ENCODE data around the gene AADAT.
"Not testable (repeated sequence)": the region's sequence is repeated elsewhere in the genome, so short reads cannot be mapped to it uniquely, and the experiment has no call there.

AADAT gene

GRCh38 chr4:170091069-170091696, 1.4 kb upstream of the AADAT start:
- intact Hi-C loops (cut with DNase I) = loop anchor here (5.0 kb wide), 1 partner anchor 39 kb away; no protein-coding TSS in a partner anchor
- DNase-seq = peak in 1 of 10 donors; percentile 83

DNA sequence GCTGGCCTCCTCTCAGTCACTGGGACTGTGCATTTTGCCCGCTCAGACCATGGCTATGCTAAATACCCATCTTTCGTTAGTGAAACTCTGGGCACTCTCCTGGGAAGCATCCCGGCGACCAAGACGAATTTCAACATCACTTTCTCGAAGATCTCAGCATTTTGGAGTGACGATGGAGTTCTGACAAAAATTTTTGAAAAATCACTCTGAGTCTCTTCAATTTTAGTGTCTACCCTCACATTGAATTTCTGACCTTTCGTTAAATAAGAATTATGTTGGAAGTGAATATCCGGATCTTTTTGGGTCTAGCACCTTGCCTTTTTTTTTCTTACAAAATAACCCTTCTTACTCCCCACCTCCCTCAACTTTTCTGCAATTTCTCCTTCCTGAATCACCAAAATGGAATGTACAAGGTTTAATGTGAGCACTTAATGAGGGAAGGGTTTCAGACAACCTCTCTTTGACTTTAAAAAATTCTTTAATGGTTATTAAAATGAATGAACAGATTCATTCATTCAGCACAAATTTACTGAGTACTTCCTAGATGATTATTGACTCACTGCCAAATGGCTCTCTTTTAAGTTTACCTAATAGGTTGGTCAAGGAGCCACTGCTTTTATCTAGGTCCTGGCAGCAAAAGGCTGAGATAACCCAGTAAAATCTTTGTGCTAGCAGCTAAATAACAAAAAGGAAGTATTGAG, 746 bp upstream of the AADAT start:
- DNase-seq = no peak
- intact Hi-C loops (cut with DNase I) = loop anchor here (5.0 kb wide), 1 partner anchor 38 kb away; no protein-coding TSS in a partner anchor

- peak in 9 of 10 donors; percentile 19 to 92 (median 55) for DNase-seq
Observed at GRCh38 chr4:170089274-170089667, 485 bp downstream of the AADAT start.

GRCh38 chr4:170088716-170089115, 1.0 kb downstream of the AADAT start:
- DNase-seq = no peak
- intact Hi-C loops (cut with DNase I) = loop anchor here (2.0 kb wide), 1 partner anchor 476 kb away; the partner anchor contains the start of gene NEK1

More at GRCh38 chr4:170089274-170089667, 485 bp downstream of the AADAT start:
- intact Hi-C loops (cut with DNase I) = loop anchor here (2.0 kb wide), 1 partner anchor 476 kb away; the partner anchor contains the start of gene NEK1

DNA sequence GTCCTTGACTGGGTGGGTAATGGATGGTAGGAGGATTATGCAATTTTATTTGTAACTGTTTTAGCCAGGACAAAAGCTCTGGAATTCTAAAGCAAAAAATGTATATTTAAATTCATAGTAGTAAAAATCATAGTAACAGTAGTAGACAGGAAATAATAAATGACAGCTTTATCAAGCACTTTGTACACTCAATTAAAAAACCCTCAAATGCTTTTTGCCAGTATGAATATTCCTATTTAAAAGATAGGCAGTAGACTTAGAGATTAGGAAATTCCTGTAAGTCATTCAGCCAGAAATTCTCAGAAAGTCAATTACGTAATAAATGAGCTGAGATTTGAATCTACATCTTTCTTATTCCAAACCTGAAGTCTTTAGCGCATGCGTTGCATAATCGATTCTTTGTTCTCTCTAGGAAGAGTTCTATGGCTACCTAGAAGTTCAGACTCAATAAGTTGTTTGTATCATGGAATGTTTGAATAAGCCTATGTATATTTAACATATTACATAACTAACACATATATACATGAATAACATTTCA, 2.5 kb downstream of the AADAT start:
- intact Hi-C loops (cut with DNase I) = no loop called here
- no peak for DNase-seq

- intact Hi-C loops (cut with DNase I) = no loop called here
- no peak for DNase-seq
Observed at GRCh38 chr4:170083541-170083940, 6.2 kb downstream of the AADAT start.

DNA sequence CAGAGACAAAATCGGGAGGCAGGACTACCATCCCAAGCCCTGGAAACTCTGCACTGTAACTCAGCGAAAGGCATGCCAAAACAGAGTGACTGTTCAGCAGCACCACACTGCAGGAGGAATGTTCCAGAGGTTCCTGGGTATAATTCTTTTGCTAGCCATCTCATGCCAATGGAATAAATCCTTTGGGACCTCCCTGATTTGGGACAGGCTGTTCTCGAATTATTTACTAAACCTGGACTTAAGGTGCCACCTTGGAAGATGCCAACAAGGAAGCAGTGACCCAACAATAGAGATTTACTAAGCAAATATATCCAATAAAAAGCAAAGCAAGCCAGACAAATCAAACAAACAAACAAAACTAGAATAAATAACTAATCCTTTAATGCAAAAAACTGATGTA, 9.3 kb downstream of the AADAT start:
- intact Hi-C loops (cut with DNase I) = no loop called here

GRCh38 chr4:170079981-170080380, 9.8 kb downstream of the AADAT start:
- intact Hi-C loops (cut with DNase I) = no loop called here
- DNase-seq = no peak

More for the DNA sequence above, 9.3 kb downstream of the AADAT start:
- no peak for DNase-seq

DNA sequence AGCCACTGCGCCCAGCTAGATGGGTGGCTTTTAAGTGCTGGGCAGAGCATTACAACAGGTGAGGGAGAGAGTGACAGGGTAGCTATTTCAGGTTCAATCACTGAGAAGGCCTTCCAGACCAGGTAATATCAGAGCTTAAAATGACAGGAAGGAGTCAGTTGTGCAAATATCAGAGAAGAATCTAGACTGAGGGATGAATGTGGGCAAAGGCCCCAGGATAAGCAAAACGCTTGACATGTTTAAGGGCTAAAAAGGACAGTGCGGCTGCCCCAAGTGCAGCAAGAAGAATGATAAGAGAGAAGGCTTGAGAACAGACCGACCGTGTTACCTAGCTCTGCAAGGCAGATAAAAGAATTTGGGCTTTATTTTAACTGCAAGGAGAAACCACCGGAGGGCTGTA, 18.6 kb downstream of the AADAT start:
- intact Hi-C loops (cut with DNase I) = no loop called here
- DNase-seq = no peak

DNA sequence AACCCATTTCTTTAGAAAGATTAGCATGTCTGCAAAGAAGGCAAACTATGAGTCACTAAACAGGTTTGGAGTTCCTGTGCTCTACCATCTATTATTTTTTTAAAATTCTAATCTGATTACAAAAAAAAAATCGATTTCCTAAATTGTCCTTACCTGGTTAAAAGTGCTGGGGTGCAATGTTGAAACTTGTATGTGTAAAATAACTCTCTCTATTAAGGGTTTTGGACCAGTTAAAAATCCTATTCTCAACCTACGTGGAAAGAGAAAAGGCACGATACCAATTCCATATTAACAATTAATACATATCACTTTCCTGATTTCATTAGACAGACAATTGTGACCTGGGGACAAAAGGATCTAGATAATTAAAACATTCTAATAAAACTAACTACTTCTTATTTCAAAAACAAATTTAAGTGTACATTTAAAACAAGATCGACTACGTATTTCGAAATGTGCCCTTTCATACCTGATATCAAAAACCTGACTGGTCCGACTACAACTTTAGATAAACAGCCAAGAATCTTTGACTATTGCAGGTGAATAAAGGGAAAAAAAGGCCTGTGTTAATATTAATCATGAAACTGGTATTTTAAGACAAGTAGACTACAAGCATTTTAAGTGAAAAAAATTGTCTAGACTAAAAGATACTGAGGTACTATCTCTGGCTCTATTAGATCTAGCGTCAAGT, 21.2 kb downstream of the AADAT start:
- DNase-seq = no peak
- intact Hi-C loops (cut with DNase I) = no loop called here

DNA sequence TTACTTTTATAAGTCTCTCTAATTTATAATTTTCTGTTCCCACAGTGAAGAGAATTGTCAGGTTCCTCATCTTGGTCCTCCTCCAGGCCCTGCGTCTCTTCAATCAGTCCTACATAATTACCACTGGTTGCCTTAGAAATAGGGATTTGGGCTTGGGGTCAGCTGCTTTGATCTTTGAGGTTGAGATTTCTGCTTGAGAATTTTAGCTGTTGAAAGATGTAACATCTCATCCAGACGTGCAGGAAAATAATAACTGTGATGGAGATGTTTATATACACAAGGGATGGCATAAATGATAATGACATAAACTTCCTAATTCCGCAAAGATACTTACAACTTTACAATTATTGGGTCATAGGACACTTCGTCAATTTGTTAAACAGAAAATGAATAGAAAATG, 30.3 kb downstream of the AADAT start:
- intact Hi-C loops (cut with DNase I) = no loop called here
- DNase-seq = no peak

DNA sequence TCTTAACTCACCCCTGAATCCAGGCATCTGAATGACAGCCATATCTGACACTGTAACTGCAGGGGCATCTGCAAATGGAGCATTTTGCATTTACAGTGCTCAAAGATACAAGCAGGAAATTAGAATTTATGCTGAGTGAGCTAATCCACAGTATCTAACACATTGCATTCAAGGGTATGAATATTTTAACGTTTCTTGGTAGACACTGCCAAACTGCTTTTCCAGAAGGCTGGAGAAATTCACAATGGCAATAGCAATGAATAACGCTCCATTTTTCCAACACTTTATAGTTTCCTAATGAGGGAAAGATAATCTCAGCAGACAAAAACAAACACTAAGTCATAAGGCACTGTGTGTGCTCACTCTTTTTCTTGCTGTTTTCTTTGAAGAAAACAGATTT, 30.9 kb downstream of the AADAT start:
- no peak for DNase-seq
- intact Hi-C loops (cut with DNase I) = no loop called here

- intact Hi-C loops (cut with DNase I) = no loop called here
- no peak for DNase-seq
Observed at GRCh38 chr4:170057866-170058265, 31.9 kb downstream of the AADAT start.

DNA sequence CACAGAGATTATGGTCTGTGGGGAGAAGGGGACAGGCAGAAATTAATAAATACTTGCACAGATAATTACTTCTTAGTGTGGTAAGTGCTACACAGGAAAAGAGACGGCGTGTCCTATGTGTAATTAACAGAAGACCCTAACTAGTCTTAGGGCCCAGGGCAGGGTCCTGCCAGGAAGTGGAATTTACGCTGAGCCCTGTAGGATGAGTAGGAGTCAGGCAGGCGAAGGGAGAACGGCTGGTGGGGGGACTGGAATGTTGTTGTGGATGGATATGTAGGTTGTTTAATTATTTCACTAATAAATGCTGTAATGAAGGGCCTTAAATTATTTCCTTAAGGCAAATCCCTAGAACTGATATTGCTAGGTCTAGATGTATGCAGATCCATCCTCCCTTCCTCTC, 36.8 kb downstream of the AADAT start:
- intact Hi-C loops (cut with DNase I) = loop anchor here (5.0 kb wide), 1 partner anchor 39 kb away; no protein-coding TSS in a partner anchor
- no peak for DNase-seq

GRCh38 chr4:170051402-170051801, 38.4 kb downstream of the AADAT start:
- no peak for DNase-seq
- intact Hi-C loops (cut with DNase I) = loop anchor here (5.0 kb wide), 1 partner anchor 41 kb away; no protein-coding TSS in a partner anchor

DNA sequence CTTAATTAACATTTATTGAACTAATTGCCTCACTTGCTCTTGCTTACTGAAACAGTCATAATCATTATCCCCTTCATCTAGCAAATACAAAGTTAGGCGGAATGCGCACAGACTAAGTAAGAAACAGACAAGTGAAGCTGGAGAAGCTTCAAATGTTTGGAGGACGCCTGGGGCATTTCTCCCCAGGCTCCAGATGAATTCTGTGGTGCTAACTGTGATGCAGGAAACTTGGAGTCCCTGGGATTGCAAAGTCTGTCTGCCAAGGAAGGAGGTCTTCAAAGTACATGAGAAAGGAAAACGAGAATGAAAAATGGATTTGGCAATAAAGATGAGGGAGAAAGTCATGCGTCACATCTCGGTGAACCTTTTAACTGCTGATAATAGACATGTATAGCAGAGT, 40.0 kb downstream of the AADAT start:
- intact Hi-C loops (cut with DNase I) = loop anchor here (2.0 to 5.0 kb wide), 3 partner anchors 43 to 437 kb away; partner anchors contain the start of gene NEK1
- DNase-seq = no peak

DNA sequence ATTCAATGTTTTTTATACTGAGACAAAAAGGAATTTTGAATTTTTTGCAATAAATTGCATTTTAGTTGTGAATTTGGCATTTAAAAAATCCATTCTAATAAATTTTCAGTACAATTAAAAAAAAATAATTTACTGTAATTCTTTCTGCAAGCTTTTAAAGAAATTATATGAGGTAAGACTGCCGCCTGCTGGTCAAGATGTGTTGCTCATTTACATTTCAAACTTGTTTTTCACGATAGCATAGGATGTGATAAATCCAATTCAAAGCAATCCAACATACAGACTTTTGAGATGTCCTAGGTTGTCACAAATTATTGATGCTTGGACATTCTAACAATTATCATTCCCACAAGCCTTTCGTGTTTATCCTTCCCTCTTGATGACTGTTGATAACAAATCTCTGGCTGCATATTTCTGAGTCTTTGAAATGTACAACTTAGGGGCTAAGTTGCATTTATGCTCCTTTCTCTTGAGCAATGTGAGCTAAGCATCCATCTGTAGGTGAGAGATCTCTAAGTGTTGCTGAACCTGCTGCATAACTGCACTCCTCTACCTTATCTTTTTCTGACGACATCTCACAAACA, 41.9 kb downstream of the AADAT start:
- intact Hi-C loops (cut with DNase I) = loop anchor here (1.0 to 2.0 kb wide), 3 partner anchors 145 to 435 kb away; partner anchors contain the start of gene NEK1

GRCh38 chr4:170046156-170046555, 43.6 kb downstream of the AADAT start:
- DNase-seq; intact Hi-C loops (cut with DNase I): not testable (repeated sequence)

More for the DNA sequence above, 41.9 kb downstream of the AADAT start:
- DNase-seq = peak in 6 of 10 donors; percentile 48 to 86 (median 57)

- intact Hi-C loops (cut with DNase I) = no loop called here
- DNase-seq = no peak
Observed at GRCh38 chr4:170040031-170040680, 49.6 kb downstream of the AADAT start.

- intact Hi-C loops (cut with DNase I) = no loop called here
- no peak for DNase-seq
Observed at GRCh38 chr4:170038769-170039168, 51.0 kb downstream of the AADAT start.
